D721Med (cell line): ENCODE measurements around the gene AJUBA.

Experiments
- DNase-seq: peaks from one replicate; pipeline ENCODE4 v3.0.0; 2011; ENCODE audit warnings: low spot score; ENCODE audit not compliant: insufficient read length
- FAIRE-seq: peaks from 2 replicates; lab custom pipeline; 2011; peaks lifted over from hg19 to GRCh38; lab: Jason Lieb, UNC
- CTCF ChIP-seq: IDR thresholded peaks from 2 replicates; pipeline ENCODE4 v1.5.1; 2012; ENCODE audit warnings: mild to moderate bottlenecking, control low read depth; ENCODE audit not compliant: insufficient read depth; ENCODE audit errors: missing control alignments

Gene AJUBA

GRCh38 chr14:23023022-23023794 is 40.9 kb upstream of the AJUBA start:
- no peak for DNase-seq
- TF ChIP-seq CTCF, result no peak
- FAIRE-seq, result no peak

GRCh38 chr14:23021889-23022442 is 39.6 kb upstream of the AJUBA start:
- DNase-seq (no peak), FAIRE-seq (no peak)
- no peak for TF ChIP-seq CTCF

- FAIRE-seq (no peak), DNase-seq (no peak)
- TF ChIP-seq CTCF, result no peak
Observed at GRCh38 chr14:23021434-23021833, 39.1 kb upstream of the AJUBA start.

- no peak for TF ChIP-seq CTCF
- DNase-seq (no peak), FAIRE-seq (no peak)
Observed at GRCh38 chr14:23020143-23021128, 38.1 kb upstream of the AJUBA start.

GRCh38 chr14:23018107-23018506 is 35.8 kb upstream of the AJUBA start:
- FAIRE-seq, result no peak
- no peak for TF ChIP-seq CTCF
- DNase-seq, result no peak

GRCh38 chr14:23017091-23017490 is 34.7 kb upstream of the AJUBA start:
- no peak for TF ChIP-seq CTCF
- no peak for FAIRE-seq

More at GRCh38 chr14:23017091-23017490, 34.7 kb upstream of the AJUBA start:
- DNase-seq, result no peak
